EL (cell line): ENCODE results near the gene ACACA.

Experiments
- DNase-seq: peaks from one replicate; pipeline ENCODE4 v3.0.0-alpha.2; 2016

The ACACA gene

DNA sequence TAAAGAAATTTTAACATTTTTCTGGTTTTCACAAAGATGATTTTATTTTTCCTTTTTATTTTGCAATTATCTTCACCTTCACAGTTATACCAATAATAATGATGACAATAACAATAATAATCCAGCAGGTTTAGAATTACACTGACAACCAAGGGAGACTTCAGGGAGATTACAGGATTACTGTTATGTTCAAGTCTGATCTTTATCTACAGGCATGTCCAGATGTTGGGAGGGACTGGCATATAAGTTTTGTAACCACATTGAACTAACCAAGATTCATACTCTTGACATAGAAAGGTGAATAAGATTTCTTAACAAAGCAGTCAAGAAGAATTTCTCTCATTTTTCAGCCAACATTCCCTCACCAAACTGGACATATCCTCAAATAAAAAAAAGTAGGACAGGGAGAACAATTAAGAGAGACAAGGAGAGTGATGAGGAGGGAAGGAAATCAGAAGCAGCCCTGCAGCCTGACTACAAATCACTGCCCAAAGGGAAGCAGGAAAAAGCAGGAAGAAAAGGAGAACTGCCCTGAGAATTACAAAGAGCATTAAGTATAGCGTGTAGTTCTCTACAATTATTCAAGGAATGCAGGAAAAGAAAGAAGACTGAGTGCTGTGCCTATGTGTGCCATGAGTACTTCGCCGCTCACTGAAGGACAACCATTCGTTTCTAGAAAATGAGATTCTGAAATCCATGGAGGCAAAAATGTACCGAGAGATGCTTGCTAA lies 186.6 kb downstream of the ACACA start:
- no peak for DNase-seq

GRCh38 chr17:37218849-37219248 lies 187.8 kb downstream of the ACACA start:
- DNase-seq: no peak

- no peak for DNase-seq
These were observed 192.2 kb downstream of the ACACA start for GRCh38 chr17:37214416-37214815.

- no peak for DNase-seq
These were observed 192.7 kb downstream of the ACACA start for GRCh38 chr17:37213927-37214326.

DNA sequence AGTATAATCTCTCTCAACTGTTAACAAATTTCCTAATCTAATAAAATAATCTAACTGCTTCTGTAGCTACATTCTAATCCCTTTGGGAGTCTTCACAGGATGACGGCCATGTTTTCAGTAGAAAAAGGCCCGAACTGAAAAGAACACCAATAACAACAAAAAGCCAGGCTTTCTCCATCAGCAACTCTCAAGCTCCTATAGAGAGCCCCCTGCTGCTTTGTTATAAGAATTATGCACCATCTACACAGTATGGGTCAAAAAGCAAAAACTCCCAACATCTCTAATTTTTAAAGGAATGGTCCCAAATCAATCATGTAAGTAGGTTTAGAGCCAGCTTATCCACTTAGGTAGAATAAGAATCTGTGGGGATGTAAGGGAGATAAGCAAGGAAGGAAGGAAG lies 194.5 kb downstream of the ACACA start:
- DNase-seq: no peak

DNA sequence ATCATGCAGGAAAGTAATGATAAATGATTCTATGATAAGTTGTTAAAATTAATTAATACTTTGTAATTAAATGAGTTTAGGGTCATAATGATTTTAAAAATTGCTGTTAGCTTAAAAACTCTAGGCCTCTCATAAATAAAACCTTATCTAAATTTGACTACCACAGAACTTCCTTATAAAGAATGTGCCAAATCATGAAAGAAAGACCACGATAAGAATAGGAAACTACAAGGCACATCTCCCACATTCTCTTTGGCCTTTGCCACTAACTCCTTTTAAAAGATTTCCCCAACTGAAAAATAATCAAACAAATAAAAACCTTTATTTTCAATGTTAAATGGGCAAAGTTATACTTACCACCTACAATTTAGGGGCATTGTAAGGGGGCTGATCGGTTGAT lies 195.5 kb downstream of the ACACA start:
- no peak for DNase-seq

- no peak for DNase-seq
These were observed 199.5 kb downstream of the ACACA start for GRCh38 chr17:37207103-37207502.

DNA sequence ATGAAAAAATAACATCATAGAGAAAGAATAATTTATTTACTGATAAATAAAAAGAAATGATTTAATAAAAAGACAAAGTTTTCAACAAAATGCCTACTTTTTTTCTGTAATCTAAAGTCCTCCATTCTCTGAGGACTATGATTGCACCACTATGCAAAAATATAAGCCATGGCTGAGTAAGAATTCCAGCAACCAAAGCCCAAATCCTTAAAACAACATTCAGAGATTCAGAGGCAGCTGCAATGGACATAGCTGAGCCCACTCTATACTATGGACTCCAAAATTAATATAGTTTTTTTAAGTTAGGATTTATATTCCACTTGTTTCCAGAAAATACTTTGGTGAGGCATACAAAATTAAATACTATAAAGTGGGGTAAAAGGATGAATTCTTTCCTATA lies 200.3 kb downstream of the ACACA start:
- DNase-seq: no peak

- no peak for DNase-seq
These were observed 206.1 kb downstream of the ACACA start for GRCh38 chr17:37200497-37200896.

DNA sequence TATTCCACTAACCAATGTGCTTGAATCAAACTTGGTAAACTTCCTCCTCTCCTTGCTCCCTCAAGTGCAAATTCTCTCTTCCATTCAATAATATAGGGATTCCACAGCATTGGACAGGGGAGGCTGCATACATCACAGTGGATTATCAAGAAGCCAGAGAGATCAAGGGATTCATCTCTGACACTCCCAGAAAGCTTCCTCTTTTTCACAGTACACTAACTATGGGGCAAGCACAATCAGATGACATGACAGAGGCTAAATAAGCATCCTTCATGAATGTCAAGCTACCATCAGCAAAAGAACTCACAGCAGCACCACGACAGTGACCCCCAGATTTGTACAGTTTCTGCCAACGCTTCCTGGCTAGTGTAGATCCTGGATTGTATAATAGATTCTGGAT lies 209.3 kb downstream of the ACACA start:
- DNase-seq: no peak

- no peak for DNase-seq
These were observed 212.4 kb downstream of the ACACA start for GRCh38 chr17:37194208-37194607.

- DNase-seq: peak; percentile 59
These were observed 215.4 kb downstream of the ACACA start for GRCh38 chr17:37191219-37191618.

- DNase-seq: no peak
These were observed 216.1 kb downstream of the ACACA start for GRCh38 chr17:37190493-37190892.

DNA sequence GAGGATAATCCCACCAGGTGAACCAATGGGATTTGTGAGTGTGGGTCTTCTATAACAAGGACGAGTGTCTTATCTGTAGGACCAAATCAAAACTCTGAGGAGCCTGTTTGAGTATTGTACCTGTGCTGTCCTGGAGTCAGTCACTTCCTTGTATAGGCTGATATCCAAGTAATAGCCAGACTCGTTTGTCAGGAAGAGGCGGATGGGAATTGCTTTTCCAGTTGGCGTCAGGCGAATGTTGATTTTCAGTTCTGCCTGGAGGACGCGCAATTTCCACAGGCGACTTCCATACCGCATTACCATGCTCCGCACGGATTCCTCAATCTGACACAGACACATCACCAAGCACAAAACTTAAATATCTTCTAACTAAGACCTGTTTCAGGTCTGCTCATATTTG lies 218.5 kb downstream of the ACACA start:
- DNase-seq: no peak

DNA sequence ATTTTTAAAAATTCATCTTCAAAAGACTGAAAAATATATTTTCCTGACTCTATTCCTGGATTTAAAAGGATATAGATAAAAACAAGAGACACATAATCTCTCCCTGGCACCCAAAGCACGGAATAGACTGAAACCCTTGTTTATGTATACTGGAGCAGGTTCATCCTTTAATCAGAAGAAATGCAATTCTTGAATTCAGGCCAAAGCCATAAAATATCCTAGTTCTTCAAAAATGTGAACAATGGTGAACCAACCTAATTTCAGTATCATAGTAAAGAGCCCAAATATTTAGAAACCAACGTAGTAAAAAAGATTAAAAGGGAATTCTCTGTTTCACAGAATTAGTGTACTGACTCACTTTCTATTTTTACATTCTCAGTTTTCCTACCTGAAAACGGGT lies 219.4 kb downstream of the ACACA start:
- DNase-seq: peak; percentile 38

DNA sequence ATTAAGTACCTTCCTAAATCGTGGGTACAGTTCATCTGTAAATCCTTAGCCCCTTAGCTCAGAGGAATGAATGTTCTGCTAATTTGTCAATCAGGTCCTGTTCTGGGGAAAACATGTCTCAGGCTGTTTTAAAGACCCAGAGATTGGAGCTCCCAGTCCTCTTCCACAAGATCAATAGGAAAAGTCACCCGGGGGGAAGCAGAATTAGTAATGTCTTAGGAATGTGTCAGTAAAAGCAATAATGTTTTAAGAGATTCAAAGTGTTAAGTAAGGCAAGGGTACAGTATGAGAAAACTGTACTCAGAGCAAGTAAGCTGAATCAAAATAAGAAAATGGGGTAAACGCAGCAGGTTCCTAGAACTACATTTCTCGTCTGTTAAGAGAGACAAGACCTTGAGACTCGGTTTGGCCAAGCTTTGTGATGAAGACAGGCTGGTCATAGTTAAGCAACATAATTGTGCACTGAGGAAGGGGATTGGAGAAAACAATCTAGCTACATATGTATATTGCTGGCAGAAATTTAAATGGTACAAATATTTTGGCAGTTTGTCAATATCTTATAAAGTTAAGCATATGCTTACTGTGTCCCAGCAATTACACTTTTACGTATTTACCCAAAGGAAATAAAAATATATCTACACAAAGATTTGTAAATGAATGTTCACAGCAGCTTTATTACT lies 223.7 kb downstream of the ACACA start:
- DNase-seq: peak; percentile 69

- DNase-seq: peak; percentile 18
These were observed 226.3 kb downstream of the ACACA start for GRCh38 chr17:37180376-37180775.

DNA sequence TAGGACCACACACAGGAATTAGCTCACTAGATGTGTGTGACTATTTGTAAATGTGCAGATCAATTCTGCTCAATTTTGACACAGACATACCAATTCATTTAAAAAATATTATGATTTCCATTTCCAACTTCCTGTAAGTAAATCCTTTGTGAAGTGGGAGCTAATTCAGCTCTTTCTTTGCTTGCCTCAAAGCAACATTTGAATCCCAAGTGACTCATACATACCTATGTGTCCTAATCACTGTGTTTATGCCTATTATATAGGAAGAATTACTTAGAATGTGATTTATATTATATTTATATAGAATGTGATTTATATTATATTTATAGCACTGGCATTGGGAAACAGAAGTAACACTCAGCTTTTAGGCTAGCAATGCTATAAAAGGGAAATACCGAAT lies 226.7 kb downstream of the ACACA start:
- DNase-seq: peak; percentile 79

- no peak for DNase-seq
These were observed 229.3 kb downstream of the ACACA start for GRCh38 chr17:37177254-37177870.

GRCh38 chr17:37176723-37177122 lies 229.9 kb downstream of the ACACA start:
- DNase-seq: peak; percentile 50

- DNase-seq: no peak
These were observed 232.4 kb downstream of the ACACA start for GRCh38 chr17:37174205-37174604.

DNA sequence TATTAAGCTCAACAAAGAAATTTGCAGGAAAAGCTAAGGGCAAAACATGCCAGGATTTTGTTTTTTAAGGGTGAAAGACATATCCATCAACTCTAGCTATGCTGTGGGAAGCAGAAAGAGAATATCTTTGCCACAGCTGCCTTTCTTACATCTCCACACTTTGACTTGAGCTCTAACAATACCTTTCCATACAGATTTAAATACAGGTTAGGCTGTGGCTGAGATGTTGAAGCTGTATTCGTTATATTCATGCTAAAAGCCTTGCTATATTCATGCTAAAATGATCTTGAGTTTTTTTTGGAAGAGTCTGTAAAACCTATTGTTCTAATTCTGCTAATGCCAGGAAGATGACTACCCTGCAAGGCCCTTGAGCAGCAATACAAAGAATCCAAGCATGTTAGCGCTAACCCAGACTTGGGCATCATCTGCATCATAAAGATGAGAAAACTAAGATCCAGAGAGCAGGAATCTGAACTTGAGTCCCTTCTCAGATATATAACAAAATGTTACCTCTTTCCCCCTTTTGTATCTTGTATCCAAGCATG lies 235.7 kb downstream of the ACACA start:
- no peak for DNase-seq

DNA sequence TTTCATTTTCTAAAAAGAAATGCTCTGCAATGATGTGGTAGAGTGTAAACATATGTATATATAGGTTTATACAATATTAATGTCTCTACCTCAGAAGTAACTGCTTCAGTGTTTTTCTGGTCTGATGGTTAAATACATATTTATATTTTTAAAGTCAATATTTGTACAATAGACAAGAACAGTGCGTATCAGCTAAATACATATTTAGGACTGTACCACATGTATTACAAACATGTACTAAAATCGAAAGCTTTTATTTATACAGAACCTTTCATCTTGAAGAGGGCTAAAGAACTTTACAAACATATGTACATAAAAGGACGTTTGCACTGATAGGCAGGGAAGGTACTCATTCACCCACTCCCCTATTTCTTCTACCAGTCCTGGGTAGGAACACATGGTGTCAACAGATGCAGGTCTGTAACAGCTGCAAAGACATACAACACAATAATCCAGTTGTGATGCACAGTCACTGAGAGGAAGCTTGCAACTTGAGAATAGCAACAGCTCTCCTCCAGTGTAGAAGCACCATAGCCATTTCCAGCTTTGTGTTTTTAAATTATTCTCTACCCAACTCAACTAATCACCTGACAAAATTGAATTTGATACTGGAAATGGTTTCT lies 237.8 kb downstream of the ACACA start:
- no peak for DNase-seq

GRCh38 chr17:37167756-37168155 lies 238.9 kb downstream of the ACACA start:
- no peak for DNase-seq
